Neuronal stem cell (in vitro differentiated cells): ENCODE data around the gene ILKAP.
A peak's percentile ranks its signal among the peaks of the same experiment; 100 is the strongest.

Experiments
- DNase-seq: peaks from one replicate; pipeline ENCODE4 v3.0.0-alpha.2; 2013; ENCODE audit warnings: low spot score
- H2AFZ ChIP-seq: one replicate; pipeline ENCODE4 v1.6.1; 2013; ENCODE audit warnings: mild to moderate bottlenecking, low read length, inconsistent platforms
- H2AK5ac ChIP-seq: 2 replicates; pipeline ENCODE4 v1.6.1; 2013; ENCODE audit warnings: low read depth, mild to moderate bottlenecking, inconsistent platforms, low read length, moderate library complexity, mixed read lengths
- H2BK120ac ChIP-seq: 2 replicates; pipeline ENCODE4 v1.6.1; 2013; ENCODE audit warnings: low read depth, mild to moderate bottlenecking, inconsistent platforms, low read length, moderate library complexity, mixed read lengths
- H2BK12ac ChIP-seq: one replicate; pipeline ENCODE4 v1.6.1; 2013; ENCODE audit warnings: low read length, inconsistent platforms
- H2BK15ac ChIP-seq: 2 replicates; pipeline ENCODE4 v1.6.1; 2013; ENCODE audit warnings: mild to moderate bottlenecking, low read length, inconsistent platforms, mixed read lengths
- H2BK5ac ChIP-seq: one replicate; pipeline ENCODE4 v1.6.1; 2013; ENCODE audit warnings: inconsistent platforms, mild to moderate bottlenecking, low read length, moderate library complexity
- H3K14ac ChIP-seq: one replicate; pipeline ENCODE4 v1.6.1; 2013; ENCODE audit warnings: low read length, inconsistent platforms
- H3K18ac ChIP-seq: 2 replicates; pipeline ENCODE4 v1.6.1; 2013; ENCODE audit warnings: low read length, inconsistent platforms
- H3K23ac ChIP-seq: 2 replicates; pipeline ENCODE4 v1.6.1; 2013; ENCODE audit warnings: low read depth, mild to moderate bottlenecking, mixed read lengths, low read length, inconsistent platforms; ENCODE audit not compliant: poor library complexity
- H3K27ac ChIP-seq: replicated peaks from 3 replicates; pipeline ENCODE4 v1.5.1; 2013; ENCODE audit warnings: low read length, inconsistent platforms
- H3K27me3 ChIP-seq, 3 experiments: 2 replicates each; pipeline ENCODE4 v1.6.1; 2013; ENCODE audit warnings: low read length in 3 of 3, mild to moderate bottlenecking in 2 of 3, inconsistent platforms in 1 of 3, low read depth in 1 of 3, mixed read lengths in 1 of 3, moderate library complexity in 1 of 3; ENCODE audit not compliant: control insufficient read depth in 3 of 3, insufficient read depth in 3 of 3
- H3K36me3 ChIP-seq, 2 donors: replicated peaks in 1 of 2; 2 replicates each; pipeline ENCODE4 v1.6.1; 2013; ENCODE audit warnings: low read length in 2 of 2; ENCODE audit not compliant: control insufficient read depth in 2 of 2, insufficient read depth in 2 of 2
- H3K4ac ChIP-seq: 2 replicates; pipeline ENCODE4 v1.6.1; 2013; ENCODE audit warnings: inconsistent platforms, mild to moderate bottlenecking, low read length, moderate library complexity
- H3K4me1 ChIP-seq, 2 donors: 1 replicate in 1 of 2; 2 replicates in 1 of 2; pipeline ENCODE4 v1.6.1; 2013; ENCODE audit warnings: low read length in 2 of 2, low read depth in 1 of 2; ENCODE audit not compliant: control insufficient read depth in 2 of 2, insufficient read depth in 1 of 2
- H3K4me2 ChIP-seq: one replicate; pipeline ENCODE4 v1.6.1; 2013; ENCODE audit warnings: mild to moderate bottlenecking, low read length, inconsistent platforms; ENCODE audit not compliant: insufficient read depth, poor library complexity, severe bottlenecking
- H3K4me3 ChIP-seq, 2 donors: 2 replicates each; pipeline ENCODE4 v1.5.1; 2013; ENCODE audit warnings: low read length in 2 of 2, mild to moderate bottlenecking in 2 of 2, inconsistent platforms in 1 of 2, moderate library complexity in 1 of 2
- H3K79me1 ChIP-seq: one replicate; pipeline ENCODE4 v1.6.1; 2013; ENCODE audit warnings: low read depth, mild to moderate bottlenecking, inconsistent platforms, low read length, moderate library complexity
- H3K9ac ChIP-seq: one replicate; pipeline ENCODE4 v1.6.1; 2013; ENCODE audit warnings: mild to moderate bottlenecking, low read depth, low read length, inconsistent platforms; ENCODE audit not compliant: poor library complexity
- H3K9me3 ChIP-seq, 2 donors: replicated peaks in 1 of 2; 2 replicates each; pipeline versions ENCODE3 to v1.6.1; 2013; ENCODE audit warnings: low read length in 2 of 2, mild to moderate bottlenecking in 2 of 2, inconsistent platforms in 1 of 2, low read depth in 1 of 2, mixed read lengths in 1 of 2, moderate library complexity in 1 of 2; ENCODE audit not compliant: control insufficient read depth in 2 of 2, insufficient read depth in 1 of 2
- H4K8ac ChIP-seq: one replicate; pipeline ENCODE4 v1.6.1; 2013; ENCODE audit warnings: low read depth, mild to moderate bottlenecking, inconsistent platforms, low read length, moderate library complexity
- H4K91ac ChIP-seq: one replicate; pipeline ENCODE4 v1.6.1; 2013; ENCODE audit warnings: low read length, low read depth, mild to moderate bottlenecking, inconsistent platforms; ENCODE audit not compliant: poor library complexity
- WGBS, 2 donors: extraction: QIAGEN DNeasy Blood & Tissue Kit; methylation state at CpG; one replicate each; pipeline ENCODE4 v1.1.7; 2013; ENCODE audit warnings: missing lambda C conversion rate in 2 of 2, mixed read lengths in 1 of 2; ENCODE audit not compliant: insufficient read length in 2 of 2, insufficient replicate concordance in 1 of 2; ENCODE audit errors: extremely low coverage in 2 of 2; 5-methylcytosine and 5-hydroxymethylcytosine counted together

ILKAP gene

GRCh38 chr2:238207006-238207405 is 3.5 kb upstream of the ILKAP start:
- H2BK120ac ChIP-seq: no peak overlapping the region
- no peak overlapping the region for H4K8ac ChIP-seq
- H3K4me2 ChIP-seq: no peak overlapping the region
- no peak overlapping the region for H3K4ac ChIP-seq
- no peak overlapping the region for H2AFZ ChIP-seq
- H3K27ac ChIP-seq: no peak overlapping the region
- DNase-seq: no peak
- no peak overlapping the region for H3K9ac ChIP-seq
- H2BK12ac ChIP-seq: no peak overlapping the region
- H3K14ac ChIP-seq: no peak overlapping the region
- no peak overlapping the region for H3K23ac ChIP-seq
- no peak overlapping the region for H2AK5ac ChIP-seq
- H4K91ac ChIP-seq: no peak overlapping the region
- H3K36me3 ChIP-seq: no peaks in the 10 kb centered on the region
- H3K18ac ChIP-seq: no peak overlapping the region
- no peak overlapping the region for H2BK15ac ChIP-seq
- H3K27me3 ChIP-seq: peaks cover 0 to 46% (median 5%) of the 10 kb centered on the region in 3 experiments
- H2BK5ac ChIP-seq: no peak overlapping the region
- no peaks in the 10 kb centered on the region for H3K79me1 ChIP-seq
- no peak overlapping the region for H3K4me3 ChIP-seq
- peaks cover 0 to 7% of the 10 kb centered on the region in 2 donors for H3K4me1 ChIP-seq
- peaks cover 2 to 20% of the 10 kb centered on the region in 2 donors for H3K9me3 ChIP-seq
- WGBS, 2 donors: 100% methylated on average over 1 of the region's 7 CpGs; no CpG with 5 or more reads in 1 of the 2 donors

- no peak for DNase-seq
- peak overlapping the region; percentile 72 to 75 for H3K4me3 ChIP-seq
- H3K27me3 ChIP-seq: peaks cover 0 to 27% (median 2%) of the 10 kb centered on the region in 3 experiments
- H2BK12ac ChIP-seq: no peak overlapping the region
- no peak overlapping the region for H3K4ac ChIP-seq
- H4K8ac ChIP-seq: no peak overlapping the region
- H2AK5ac ChIP-seq: peak overlapping the region; percentile 16
- H3K9ac ChIP-seq: peak overlapping the region; percentile 32
- peaks cover 2 to 7% of the 10 kb centered on the region in 2 donors for H3K4me1 ChIP-seq
- peaks cover 0 to 20% of the 10 kb centered on the region in 2 donors for H3K9me3 ChIP-seq
- no CpG with 5 or more reads among the region's 18 CpGs for WGBS, 2 donors
- peak overlapping the region; percentile 90 for H2AFZ ChIP-seq
- H3K4me2 ChIP-seq: peak overlapping the region; percentile 60
- H3K14ac ChIP-seq: no peak overlapping the region
- H3K27ac ChIP-seq: no peak overlapping the region
- no peak overlapping the region for H2BK15ac ChIP-seq
- no peak overlapping the region for H2BK5ac ChIP-seq
- H3K18ac ChIP-seq: peak overlapping the region; percentile 86
- peak overlapping the region; percentile 75 for H3K23ac ChIP-seq
- no peak overlapping the region for H4K91ac ChIP-seq
- H2BK120ac ChIP-seq: no peak overlapping the region
- H3K79me1 ChIP-seq: peaks cover 4% of the 10 kb centered on the region
- H3K36me3 ChIP-seq: peaks cover 0 to 9% of the 10 kb centered on the region in 2 donors
These were observed 633 bp upstream of the ILKAP start for GRCh38 chr2:238203973-238204683.

GRCh38 chr2:238202326-238203093 is 985 bp downstream of the ILKAP start:
- Histone ChIP-seq H3K79me1 (peaks cover 7% of the 10 kb centered on the region), H2BK5ac (no peak overlapping the region), H3K9ac (no peak overlapping the region), H3K18ac (peak overlapping the region; percentile 87), H3K9me3 (peaks cover 0 to 20% of the 10 kb centered on the region in 2 donors), H3K4me2 (peak overlapping the region; percentile 65), H3K4me1 (peaks cover 2 to 7% of the 10 kb centered on the region in 2 donors), H3K23ac (no peak overlapping the region), H2BK15ac (no peak overlapping the region), H2BK12ac (no peak overlapping the region), H3K4me3 (peak overlapping the region; percentile 72 to 87), H2BK120ac (no peak overlapping the region), H3K14ac (no peak overlapping the region), H4K91ac (no peak overlapping the region), H2AFZ (peak overlapping the region; percentile 90), H2AK5ac (no peak overlapping the region), H3K4ac (no peak overlapping the region), H3K36me3 (peaks cover 0 to 11% of the 10 kb centered on the region in 2 donors), H3K27me3 (peaks cover 0 to 12% (median 0%) of the 10 kb centered on the region in 3 experiments), H4K8ac (no peak overlapping the region), H3K27ac (no peak overlapping the region)
- no peak for DNase-seq
- no CpG with 5 or more reads among the region's 27 CpGs for WGBS, 2 donors

GRCh38 chr2:238190445-238190844 is 13.1 kb downstream of the ILKAP start:
- Histone ChIP-seq H4K8ac (no peak overlapping the region), H3K14ac (no peak overlapping the region), H2BK120ac (no peak overlapping the region), H3K4ac (no peak overlapping the region), H2BK5ac (no peak overlapping the region), H2BK12ac (no peak overlapping the region), H3K4me1 (peaks cover 5 to 8% of the 10 kb centered on the region in 2 donors), H3K4me3 (no peak overlapping the region), H3K9ac (no peak overlapping the region), H3K27me3 (no peaks in the 10 kb centered on the region), H3K4me2 (no peak overlapping the region), H2AFZ (no peak overlapping the region), H3K79me1 (no peaks in the 10 kb centered on the region), H2AK5ac (no peak overlapping the region), H3K36me3 (peaks cover 40 to 86% of the 10 kb centered on the region in 2 donors), H3K23ac (no peak overlapping the region), H3K18ac (no peak overlapping the region), H3K27ac (no peak overlapping the region), H3K9me3 (no peaks in the 10 kb centered on the region), H4K91ac (no peak overlapping the region), H2BK15ac (no peak overlapping the region)
- DNase-seq: no peak
- no CpG with 5 or more reads among the region's 2 CpGs for WGBS, 2 donors
